GM21423 (cell line): Measurements from ENCODE around the gene MYEOV.

Source experiments
- ATAC-seq: cut with Tn5 transposase; IDR thresholded peaks from one replicate; pipeline ENCODE4 v1.9.1; 2021; ENCODE audit warnings: mild to moderate bottlenecking, moderate library complexity; ENCODE audit not compliant: unreplicated experiment

Gene MYEOV

GRCh38 chr11:69293819-69294505 is at the start of gene MYEOV:
MYEOV (plus strand) TSS chr11:69294155; CDS start chr11:69295355, 1,200 bp downstream.
- ATAC-seq, result no peak

- no peak for ATAC-seq
These were observed 49.7 kb upstream of the MYEOV start for GRCh38 chr11:69244266-69244665.

GRCh38 chr11:69245041-69245440 is 48.9 kb upstream of the MYEOV start:
- ATAC-seq, result no peak

GRCh38 chr11:69245491-69246345 is 48.2 kb upstream of the MYEOV start:
- no peak for ATAC-seq

- no peak for ATAC-seq
These were observed 44.4 kb upstream of the MYEOV start for GRCh38 chr11:69249311-69250185.

GRCh38 chr11:69250186-69251056 is 43.5 kb upstream of the MYEOV start:
- ATAC-seq, result no peak

- no peak for ATAC-seq
These were observed 42.9 kb upstream of the MYEOV start for GRCh38 chr11:69251057-69251393.

GRCh38 chr11:69251639-69252489 is 42.1 kb upstream of the MYEOV start:
- no peak for ATAC-seq

- ATAC-seq, result no peak
These were observed 41.5 kb upstream of the MYEOV start for GRCh38 chr11:69252490-69252837.

- no peak for ATAC-seq
These were observed 40.9 kb upstream of the MYEOV start for GRCh38 chr11:69253028-69253427.

GRCh38 chr11:69257134-69257533 is 36.8 kb upstream of the MYEOV start:
- no peak for ATAC-seq

GRCh38 chr11:69257838-69258658 is 35.9 kb upstream of the MYEOV start:
- ATAC-seq, result no peak

GRCh38 chr11:69259096-69259495 is 34.9 kb upstream of the MYEOV start:
- no peak for ATAC-seq

- ATAC-seq, result no peak
These were observed 33.3 kb upstream of the MYEOV start for GRCh38 chr11:69260622-69261021.

GRCh38 chr11:69261116-69261515 is 32.8 kb upstream of the MYEOV start:
- no peak for ATAC-seq

- ATAC-seq, result no peak
These were observed 30.8 kb upstream of the MYEOV start for GRCh38 chr11:69262918-69263735.

- ATAC-seq, result no peak
These were observed 30.3 kb upstream of the MYEOV start for GRCh38 chr11:69263736-69264052.

GRCh38 chr11:69264486-69264885 is 29.5 kb upstream of the MYEOV start:
- ATAC-seq, result no peak
